GM10266 (cell line): ENCODE measurements around the gene PTK6.
"Not testable (repeated sequence)": the region's sequence is repeated elsewhere in the genome, so short reads cannot be mapped to it uniquely, and the experiment has no call there.

ENCODE experiments used
- DNase-seq: peaks from one replicate; pipeline ENCODE4 v3.0.0; 2012; ENCODE audit errors: extremely low spot score
- CTCF ChIP-seq: IDR thresholded peaks from 2 replicates; pipeline ENCODE4 v1.5.1; 2012; ENCODE audit warnings: mild to moderate bottlenecking, low read depth; ENCODE audit not compliant: control insufficient read depth, insufficient read depth; ENCODE audit errors: missing control alignments

The PTK6 gene

DNA sequence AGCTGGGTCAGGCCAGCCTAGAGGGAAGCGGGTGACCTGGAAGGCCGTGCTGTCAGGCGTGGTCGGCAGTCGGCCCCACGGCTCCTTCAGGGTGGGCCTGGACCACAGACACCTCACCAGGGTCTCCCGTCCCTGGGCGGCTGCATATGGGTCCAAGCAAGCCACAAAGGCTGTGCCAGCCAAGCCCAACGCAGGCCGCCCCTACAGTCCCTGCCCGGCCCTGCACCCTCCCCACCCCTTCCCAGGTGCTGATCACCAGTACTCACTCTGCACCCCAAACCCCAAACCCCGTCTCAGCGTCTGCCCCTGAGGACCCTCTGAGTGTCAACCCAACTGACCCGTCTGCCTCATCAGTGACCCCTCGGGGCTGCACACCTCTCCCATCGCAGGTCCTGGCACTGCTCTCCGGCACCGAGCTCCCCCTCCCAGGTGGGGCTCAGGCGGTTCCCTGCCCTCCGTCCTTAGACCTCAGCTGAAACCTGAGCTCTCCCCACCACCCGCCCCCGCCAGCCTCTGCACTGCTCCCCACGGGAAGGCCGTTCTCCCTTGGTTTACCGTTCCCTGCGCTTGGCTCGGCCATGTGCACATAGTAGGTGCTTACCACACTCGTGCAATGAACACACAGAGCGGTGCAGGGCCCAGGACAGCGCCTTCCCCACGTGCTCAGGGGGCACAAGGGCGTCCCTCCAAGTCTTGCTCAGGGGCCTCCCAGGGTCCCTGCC, 18.1 kb downstream of the PTK6 start:
- TF ChIP-seq CTCF: no peak
- DNase-seq: no peak

GRCh38 chr20:63518351-63518861, 18.8 kb downstream of the PTK6 start:
- TF ChIP-seq CTCF: no peak
- DNase-seq: no peak

DNA sequence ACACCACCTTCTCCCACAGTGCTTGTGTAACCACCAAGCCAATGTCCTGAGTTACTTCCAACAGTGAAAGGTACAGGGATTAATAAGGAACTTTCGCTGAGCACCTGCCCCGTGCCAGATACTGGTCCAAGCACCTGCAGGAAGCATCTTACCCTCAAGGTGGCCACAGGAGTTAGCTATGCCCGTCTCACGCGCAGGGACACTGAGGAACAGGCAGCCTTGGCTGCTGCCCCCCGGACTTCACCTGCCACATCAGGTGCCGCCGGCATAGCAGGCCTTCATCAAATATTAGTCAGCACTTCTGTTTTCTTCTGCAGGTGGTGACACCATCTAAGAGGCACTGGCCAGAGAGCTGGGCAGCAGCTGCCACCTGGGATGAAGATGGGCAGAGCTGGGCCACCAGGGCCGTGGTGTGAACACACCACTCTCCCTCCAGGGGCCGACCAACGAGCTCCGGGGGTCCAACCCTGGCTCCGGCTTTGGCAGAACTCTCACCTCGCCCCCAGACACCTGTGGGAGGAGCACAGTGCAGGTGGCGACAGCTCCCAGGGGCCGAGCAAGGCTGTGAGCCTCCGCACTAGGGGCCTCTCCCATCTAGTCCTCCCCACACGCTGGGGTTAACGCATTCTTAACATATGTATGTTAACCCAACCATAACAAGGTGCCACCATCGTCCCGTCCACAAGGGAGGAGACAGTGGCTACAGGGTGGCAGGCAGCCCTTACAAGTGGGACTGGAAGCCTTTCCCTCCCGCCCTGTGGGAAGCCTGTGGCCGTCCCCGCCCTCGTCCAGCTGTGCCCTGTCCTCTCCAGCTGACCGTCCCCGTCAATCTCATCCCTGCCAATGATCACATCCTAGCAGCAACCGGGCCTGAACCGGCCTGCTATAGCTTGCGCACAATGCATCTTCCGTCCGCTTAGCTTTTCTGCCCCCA, 19.5 kb downstream of the PTK6 start:
- TF ChIP-seq CTCF: no peak
- DNase-seq: no peak

DNA sequence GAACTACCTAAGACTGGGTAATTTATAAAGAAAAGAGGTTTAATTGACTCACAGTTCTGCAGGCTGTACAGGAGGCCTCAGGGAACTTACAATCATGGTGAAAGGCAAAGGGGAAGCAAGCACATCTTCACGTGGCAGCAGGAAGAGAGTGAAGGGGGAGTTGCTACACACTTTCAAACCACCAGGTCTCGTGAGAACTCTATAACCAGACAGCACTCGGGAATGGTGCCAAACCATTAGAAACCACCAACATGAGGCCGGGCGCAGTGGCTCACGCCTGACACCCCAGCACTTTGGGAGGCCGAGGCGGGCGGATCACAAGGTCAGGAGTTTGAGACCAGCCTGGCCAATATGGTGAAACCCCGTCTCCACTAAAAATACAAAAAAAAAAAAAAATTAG, 22.7 kb downstream of the PTK6 start:
- not testable (repeated sequence) for DNase-seq

- TF ChIP-seq CTCF: no peak
- DNase-seq: no peak
Observed at GRCh38 chr20:63513207-63513606, 24.0 kb downstream of the PTK6 start.

DNA sequence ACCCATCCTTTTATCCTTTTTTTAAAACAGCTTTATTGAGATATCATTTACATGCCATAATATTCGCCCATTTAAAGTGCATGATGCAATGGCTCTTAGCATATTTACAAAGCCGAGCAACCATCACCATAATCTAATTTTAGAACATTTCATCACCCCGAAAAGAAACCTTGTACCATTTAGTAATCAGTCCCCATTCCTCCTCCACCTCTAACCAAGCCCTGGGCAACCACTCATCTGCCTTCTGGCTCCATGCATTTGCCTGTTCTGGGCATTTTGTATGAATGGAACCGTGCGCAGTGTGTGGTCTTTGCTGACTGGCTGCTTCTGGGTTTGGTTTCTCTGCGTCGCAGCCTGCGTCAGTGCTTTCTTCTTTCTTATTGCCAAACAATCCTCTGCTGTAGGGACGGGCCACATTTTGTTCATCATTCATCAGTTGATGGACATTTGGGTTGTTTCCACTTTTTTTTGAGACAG, 28.1 kb downstream of the PTK6 start:
- no peak for TF ChIP-seq CTCF

GRCh38 chr20:63508072-63508768, 29.0 kb downstream of the PTK6 start:
- no peak for TF ChIP-seq CTCF
- no peak for DNase-seq

More for the DNA sequence above, 28.1 kb downstream of the PTK6 start:
- DNase-seq: no peak
